Stimulated activated memory B cell treated with anti-CD40 and anti-IgM and Interleukin-4, amounts not matched to agents 10 μg/mL and 1 μg/mL and 100 μg/mL, for 72 hours (primary cell): Measurements from ENCODE around the gene NECAB3.

Experiments
- ATAC-seq: fragments of 150-1000 bp; cut with Tn5 transposase; 2 replicates; pipeline ENCODE4 v1.10.0; 2021
- H3K27ac Mint-ChIP-seq: one replicate; pipeline ENCODE4 v1.8.0; 2022; ENCODE audit warnings: mild to moderate bottlenecking, mixed read lengths
- H3K27me3 Mint-ChIP-seq: one replicate; pipeline ENCODE4 v1.8.0; 2022; ENCODE audit warnings: mixed read lengths
- H3K36me3 Mint-ChIP-seq: one replicate; pipeline ENCODE4 v1.8.0; 2022; ENCODE audit warnings: mixed read lengths
- H3K4me1 Mint-ChIP-seq: one replicate; pipeline ENCODE4 v1.8.0; 2022; ENCODE audit warnings: mixed read lengths
- H3K4me3 Mint-ChIP-seq: one replicate; pipeline ENCODE4 v1.8.0; 2022; ENCODE audit warnings: mild to moderate bottlenecking, moderate library complexity, mixed read lengths
- H3K9me3 Mint-ChIP-seq: one replicate; pipeline ENCODE4 v1.8.0; 2022; ENCODE audit warnings: mixed read lengths

Gene NECAB3

DNA sequence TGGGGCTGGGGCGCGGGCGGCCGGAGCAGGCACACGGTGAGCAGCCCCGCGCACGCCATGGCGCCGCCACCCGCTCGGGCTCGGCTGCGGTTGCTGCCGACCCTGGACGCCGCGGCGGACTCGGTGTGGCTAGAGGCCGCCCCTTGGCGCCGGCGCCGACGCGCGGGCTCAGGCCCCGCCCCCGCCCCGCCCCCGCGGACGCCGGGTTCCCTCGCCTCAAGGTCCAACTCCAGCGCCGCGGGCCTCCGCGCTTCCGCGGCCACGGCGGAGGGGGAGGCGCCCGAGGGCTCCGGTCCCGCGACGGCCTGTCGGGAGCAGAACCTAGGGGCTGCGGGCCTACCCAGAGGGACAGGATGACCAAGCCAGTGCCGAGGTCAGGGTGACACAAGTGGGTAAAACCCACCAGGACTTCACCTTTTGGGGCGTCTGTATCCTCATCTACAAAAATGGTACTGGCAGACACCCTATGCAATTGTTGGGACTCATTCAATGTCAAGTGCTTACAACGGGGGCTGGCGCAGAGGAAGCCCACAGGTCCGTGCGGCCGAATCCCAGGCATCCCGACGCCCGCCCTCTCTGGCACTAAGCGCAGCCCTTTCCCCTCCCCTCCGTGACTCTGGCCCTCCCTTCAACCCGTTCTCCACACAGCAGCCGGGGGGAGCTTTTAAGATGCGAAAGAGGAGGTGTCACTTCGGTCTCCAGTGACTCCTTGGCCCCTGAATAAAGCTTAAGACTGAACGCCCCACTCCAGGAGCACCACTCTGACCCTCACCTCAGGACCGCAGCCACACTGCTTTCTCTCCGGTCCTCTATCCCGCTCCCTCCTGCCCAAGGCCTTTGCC is at the start of gene NECAB3:
TSS of gene NECAB3 (minus strand) at position 135 of the 842 bp plus-strand sequence. CDS start at position 59, 76 bp downstream.
- Mint-ChIP-seq H3K4me3 (peak within 1 kb of the TSS; percentile 87), H3K9me3 (no peaks in the 10 kb centered on the region), H3K27ac (peak within 1 kb of the TSS; percentile 81), H3K4me1 (peaks cover 33% of the 10 kb centered on the region), H3K36me3 (no peaks in the 10 kb centered on the region), H3K27me3 (no peaks in the 10 kb centered on the region)
- peak; percentile 86 for ATAC-seq

DNA sequence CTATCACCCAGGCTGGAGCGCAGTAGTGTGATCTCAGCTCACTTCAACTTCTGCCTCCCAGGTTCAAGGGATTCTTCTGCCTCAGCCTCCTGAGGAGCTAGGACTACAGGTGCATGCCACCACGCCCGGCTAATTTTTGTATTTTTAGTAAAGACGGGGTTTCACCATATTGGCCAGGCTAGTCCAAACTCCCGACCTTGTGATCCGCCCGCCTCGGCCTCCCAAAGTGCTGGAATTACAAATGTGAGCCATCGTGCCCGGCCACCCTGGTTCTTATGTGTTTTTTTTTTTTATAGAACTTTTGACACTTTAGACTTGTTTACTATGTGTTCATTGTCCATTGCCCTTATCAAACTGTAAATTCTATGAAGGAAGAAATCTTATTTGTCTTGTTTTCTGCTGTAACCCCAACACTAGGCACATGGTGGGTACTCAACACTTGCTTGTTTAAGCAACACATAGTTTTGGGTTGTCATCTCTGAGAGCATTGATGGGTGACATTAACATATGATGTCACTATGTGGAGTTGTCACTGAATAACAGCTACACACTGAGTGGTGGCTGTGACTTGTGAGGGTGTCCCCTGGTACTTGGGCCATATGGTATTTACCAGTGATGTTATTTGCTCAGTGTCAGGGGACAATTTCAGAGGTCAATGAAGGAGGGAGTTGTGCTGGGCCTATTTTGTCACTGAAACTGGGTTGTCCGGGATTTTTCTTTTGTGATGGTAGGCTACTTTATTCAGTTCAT is 47.3 kb upstream of the NECAB3 start:
- H3K27me3 Mint-ChIP-seq = no peaks in the 10 kb centered on the region
- H3K4me3 Mint-ChIP-seq = peak overlapping the region; percentile 86
- no peak for ATAC-seq
- H3K4me1 Mint-ChIP-seq = peaks cover 22% of the 10 kb centered on the region
- peak overlapping the region; percentile 64 for H3K27ac Mint-ChIP-seq
- peaks cover 2% of the 10 kb centered on the region for H3K9me3 Mint-ChIP-seq
- no peaks in the 10 kb centered on the region for H3K36me3 Mint-ChIP-seq

DNA sequence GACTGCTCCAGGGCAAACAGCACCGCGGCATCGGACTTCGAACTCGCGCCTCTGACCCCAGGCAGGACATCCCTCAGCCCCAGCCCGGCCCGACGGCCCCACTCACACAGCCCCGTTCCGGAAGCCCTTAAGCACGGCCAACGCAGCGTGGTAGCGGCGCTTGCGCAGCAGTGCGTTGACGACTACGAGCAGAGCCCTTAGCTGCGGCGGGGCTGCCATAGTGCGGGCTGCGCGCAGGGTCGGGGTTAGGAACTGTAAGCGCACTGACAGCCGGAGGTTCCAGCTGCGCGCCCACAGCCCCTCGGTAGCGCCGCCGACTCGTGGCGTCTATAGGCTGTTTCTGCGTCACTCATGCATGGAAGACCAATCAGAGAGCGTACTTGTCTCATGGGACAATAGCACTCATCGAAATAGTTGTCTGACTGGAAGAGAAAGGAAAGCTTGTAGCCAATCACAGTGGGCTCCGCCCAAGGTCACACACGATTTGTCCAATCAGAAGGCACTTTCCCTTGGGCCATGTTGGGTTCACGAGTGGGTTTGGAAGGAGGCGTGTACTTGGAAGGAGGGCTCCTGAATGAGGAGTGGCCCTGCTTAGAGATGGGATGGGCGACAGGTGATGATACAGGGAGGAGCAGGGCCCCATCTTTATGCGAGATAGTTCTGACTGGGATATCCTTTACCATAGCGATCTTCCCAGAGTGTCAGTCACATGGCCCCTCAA is 45.9 kb upstream of the NECAB3 start, which contains the start of gene PXMP4:
TSS of gene PXMP4 (minus strand) at position 322 of the 721 bp plus-strand sequence. CDS start at position 219, 103 bp downstream.
- Mint-ChIP-seq H3K36me3 (peaks cover 6% of the 10 kb centered on the region), H3K9me3 (peaks cover 2% of the 10 kb centered on the region), H3K27ac (peak within 1 kb of the TSS; percentile 64), H3K4me1 (peaks cover 22% of the 10 kb centered on the region), H3K27me3 (no peaks in the 10 kb centered on the region), H3K4me3 (peak within 1 kb of the TSS; percentile 86)
- peak; percentile 99 for ATAC-seq

DNA sequence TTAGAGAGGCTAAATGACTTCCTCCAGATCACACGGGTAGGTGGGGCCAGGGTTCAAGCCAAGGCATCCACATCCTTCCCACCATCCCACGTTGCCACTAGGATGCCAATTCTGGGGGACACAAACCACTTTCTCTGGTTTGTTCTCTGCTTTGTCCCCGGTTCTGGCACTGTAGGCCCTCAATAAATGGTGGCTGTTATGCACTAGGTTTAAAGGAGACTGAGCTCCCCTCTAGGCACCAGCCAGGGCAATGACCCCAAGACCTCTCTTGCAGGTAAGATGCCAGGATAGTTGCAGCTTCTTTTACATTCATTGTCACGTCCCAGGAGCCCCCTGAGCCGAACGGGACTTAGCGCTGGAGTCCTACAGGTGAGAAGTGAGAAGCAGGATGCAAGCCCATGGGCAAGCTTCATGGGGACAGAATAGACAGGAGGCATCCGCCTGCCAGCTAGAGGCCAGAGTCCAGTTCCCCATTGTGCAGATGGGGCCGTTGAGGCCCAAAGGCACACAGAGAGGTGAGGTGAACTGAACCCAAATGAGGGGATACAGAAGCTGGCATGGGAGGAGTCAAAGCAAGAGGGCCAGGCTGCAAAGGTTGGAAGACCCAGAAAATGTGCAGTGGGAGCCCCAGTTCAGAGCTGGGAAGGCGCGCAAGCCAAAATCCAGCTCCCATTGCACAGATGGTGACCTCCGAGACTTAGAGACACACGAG is 45.2 kb upstream of the NECAB3 start:
- Mint-ChIP-seq H3K27ac (peak overlapping the region; percentile 64), H3K27me3 (no peaks in the 10 kb centered on the region), H3K4me3 (peak overlapping the region; percentile 86), H3K4me1 (peaks cover 22% of the 10 kb centered on the region), H3K36me3 (peaks cover 6% of the 10 kb centered on the region), H3K9me3 (peaks cover 2% of the 10 kb centered on the region)
- peak; percentile 2 for ATAC-seq

- Mint-ChIP-seq H3K4me3 (no peak overlapping the region), H3K27me3 (no peaks in the 10 kb centered on the region), H3K9me3 (peaks cover 2% of the 10 kb centered on the region), H3K27ac (no peak overlapping the region), H3K4me1 (peaks cover 22% of the 10 kb centered on the region), H3K36me3 (peaks cover 31% of the 10 kb centered on the region)
- ATAC-seq = no peak
These were observed 42.3 kb upstream of the NECAB3 start for GRCh38 chr20:33716498-33716897.

GRCh38 chr20:33713865-33714367 is 39.7 kb upstream of the NECAB3 start:
- peaks cover 22% of the 10 kb centered on the region for H3K4me1 Mint-ChIP-seq
- no peaks in the 10 kb centered on the region for H3K27me3 Mint-ChIP-seq
- H3K27ac Mint-ChIP-seq = no peak overlapping the region
- ATAC-seq = no peak
- H3K4me3 Mint-ChIP-seq = no peak overlapping the region
- peaks cover 49% of the 10 kb centered on the region for H3K36me3 Mint-ChIP-seq
- H3K9me3 Mint-ChIP-seq = peaks cover 3% of the 10 kb centered on the region

GRCh38 chr20:33711446-33711738 is 37.2 kb upstream of the NECAB3 start:
- no peak for ATAC-seq
- Mint-ChIP-seq H3K4me1 (peaks cover 20% of the 10 kb centered on the region), H3K36me3 (peaks cover 56% of the 10 kb centered on the region), H3K4me3 (no peak overlapping the region), H3K9me3 (peaks cover 3% of the 10 kb centered on the region), H3K27ac (no peak overlapping the region), H3K27me3 (no peaks in the 10 kb centered on the region)

GRCh38 chr20:33710681-33711445 is 36.6 kb upstream of the NECAB3 start:
- Mint-ChIP-seq H3K36me3 (peaks cover 50% of the 10 kb centered on the region), H3K4me3 (no peak overlapping the region), H3K27ac (no peak overlapping the region), H3K9me3 (peaks cover 3% of the 10 kb centered on the region), H3K4me1 (peaks cover 20% of the 10 kb centered on the region), H3K27me3 (no peaks in the 10 kb centered on the region)
- ATAC-seq = no peak

DNA sequence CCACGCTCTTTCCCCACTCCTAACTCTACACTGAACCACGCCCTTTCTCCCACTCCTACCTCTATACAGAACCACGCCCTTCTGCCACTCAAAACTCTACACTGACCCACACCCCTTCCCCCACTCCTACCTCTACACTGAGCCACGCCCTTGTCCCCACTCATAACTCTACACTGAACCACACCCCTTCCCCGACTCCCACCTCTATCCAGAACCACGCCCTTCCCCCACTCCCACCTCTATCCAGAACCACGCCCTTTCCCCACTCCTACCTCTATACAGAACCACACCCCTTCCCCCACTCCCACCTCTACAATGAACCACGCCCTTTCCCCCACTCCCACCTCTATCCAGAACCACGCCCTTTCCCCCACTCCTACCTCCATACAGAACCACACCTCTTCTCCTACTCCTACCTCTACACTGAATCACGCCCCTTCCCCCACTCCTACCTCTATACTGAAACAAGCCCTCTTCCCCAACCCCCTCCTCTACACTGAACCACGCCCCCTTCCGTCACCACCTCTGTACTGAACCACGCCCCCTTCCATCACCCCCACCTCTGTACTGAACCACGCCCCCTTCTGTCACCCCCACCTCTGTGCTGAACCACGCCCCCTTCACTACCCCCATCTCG is 35.8 kb upstream of the NECAB3 start:
- peaks cover 3% of the 10 kb centered on the region for H3K9me3 Mint-ChIP-seq
- H3K4me1 Mint-ChIP-seq = peaks cover 20% of the 10 kb centered on the region
- H3K27me3 Mint-ChIP-seq = no peaks in the 10 kb centered on the region
- H3K27ac Mint-ChIP-seq = peak overlapping the region; percentile 57
- ATAC-seq = no peak
- H3K4me3 Mint-ChIP-seq = no peak overlapping the region
- H3K36me3 Mint-ChIP-seq = peaks cover 50% of the 10 kb centered on the region

DNA sequence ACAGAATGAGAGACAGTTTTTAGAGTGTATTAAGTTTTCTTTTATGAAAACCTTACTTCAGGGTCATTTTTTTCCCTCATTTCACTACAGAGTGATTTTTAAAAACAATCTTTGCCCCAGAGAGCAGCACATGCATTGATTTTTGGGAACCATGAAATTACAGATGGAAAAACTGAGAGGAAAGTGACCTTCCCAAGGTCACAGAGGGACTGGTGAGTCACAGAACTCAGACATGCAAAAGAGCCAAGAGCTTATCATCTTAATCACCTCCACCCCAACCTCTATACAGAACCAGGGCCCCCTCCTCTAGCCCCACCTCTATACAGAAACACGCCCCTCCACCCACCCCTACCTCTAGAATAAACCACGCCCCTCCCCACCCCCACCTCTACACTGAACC is 35.2 kb upstream of the NECAB3 start:
- no peaks in the 10 kb centered on the region for H3K27me3 Mint-ChIP-seq
- peaks cover 50% of the 10 kb centered on the region for H3K36me3 Mint-ChIP-seq
- H3K4me1 Mint-ChIP-seq = peaks cover 20% of the 10 kb centered on the region
- no peak overlapping the region for H3K4me3 Mint-ChIP-seq
- no peak for ATAC-seq
- H3K27ac Mint-ChIP-seq = peak overlapping the region; percentile 57
- H3K9me3 Mint-ChIP-seq = peaks cover 3% of the 10 kb centered on the region

DNA sequence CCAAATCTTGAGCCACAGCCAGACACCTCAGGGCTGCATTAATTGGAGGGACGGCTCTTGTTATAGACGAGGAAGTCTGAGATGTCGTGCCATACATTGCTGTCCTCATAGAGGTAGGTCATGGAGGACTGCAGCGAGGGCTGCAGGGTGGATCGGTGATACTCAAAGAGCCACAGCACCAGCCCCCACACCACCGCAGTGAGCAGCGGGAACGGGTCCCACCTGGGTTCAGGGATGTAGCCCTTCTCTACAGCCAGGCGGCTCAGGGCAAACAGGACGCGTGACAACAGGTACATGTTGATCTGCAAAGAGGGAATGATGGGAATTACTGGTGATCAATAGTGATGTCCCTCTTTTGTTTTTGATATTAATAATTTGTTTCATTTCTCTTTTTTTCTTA is 33.4 kb upstream of the NECAB3 start:
- H3K36me3 Mint-ChIP-seq = peaks cover 35% of the 10 kb centered on the region
- no peak overlapping the region for H3K4me3 Mint-ChIP-seq
- peaks cover 20% of the 10 kb centered on the region for H3K4me1 Mint-ChIP-seq
- no peak for ATAC-seq
- H3K27me3 Mint-ChIP-seq = no peaks in the 10 kb centered on the region
- peaks cover 3% of the 10 kb centered on the region for H3K9me3 Mint-ChIP-seq
- H3K27ac Mint-ChIP-seq = no peak overlapping the region

GRCh38 chr20:33704197-33704924 is 30.1 kb upstream of the NECAB3 start:
- Mint-ChIP-seq H3K4me3 (no peak overlapping the region), H3K9me3 (no peaks in the 10 kb centered on the region), H3K27me3 (no peaks in the 10 kb centered on the region), H3K27ac (no peak overlapping the region), H3K4me1 (peaks cover 2% of the 10 kb centered on the region), H3K36me3 (peaks cover 7% of the 10 kb centered on the region)
- no peak for ATAC-seq

DNA sequence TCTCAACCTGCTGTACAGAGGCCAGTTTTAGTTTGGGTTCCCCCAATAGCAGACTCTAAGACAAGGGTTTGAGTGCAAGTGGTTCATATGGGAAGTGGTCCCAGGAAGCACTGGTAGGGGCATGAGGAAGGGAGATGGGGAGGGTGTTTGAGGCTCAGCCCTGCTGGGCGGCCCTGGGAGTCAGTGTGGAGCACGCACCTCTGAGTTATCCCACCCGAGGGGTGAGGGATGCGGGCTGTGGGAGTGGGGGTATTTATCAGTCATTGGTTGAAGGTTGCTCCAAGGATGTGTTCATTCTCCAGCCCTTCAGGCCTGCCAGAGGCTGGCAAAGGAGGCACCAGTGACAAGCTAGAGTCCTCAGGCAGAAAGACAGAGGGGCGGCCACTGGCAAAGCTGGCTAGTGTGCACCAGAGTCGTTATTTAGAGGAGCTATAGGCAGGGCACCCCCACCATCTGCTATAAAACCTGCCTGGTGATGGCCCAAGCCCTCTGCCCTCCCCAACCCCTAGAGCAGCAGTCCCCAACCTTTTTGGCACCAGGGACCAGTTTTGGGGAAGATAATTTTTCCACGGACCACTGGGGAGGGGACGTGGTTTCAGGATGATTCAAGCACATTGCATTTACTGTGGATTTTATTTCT is 29.4 kb upstream of the NECAB3 start:
- no peaks in the 10 kb centered on the region for H3K4me1 Mint-ChIP-seq
- ATAC-seq = no peak

More for the DNA sequence above, 29.4 kb upstream of the NECAB3 start:
- no peak overlapping the region for H3K27ac Mint-ChIP-seq
- H3K27me3 Mint-ChIP-seq = no peaks in the 10 kb centered on the region
- H3K36me3 Mint-ChIP-seq = peaks cover 7% of the 10 kb centered on the region
- H3K4me3 Mint-ChIP-seq = no peak overlapping the region
- no peaks in the 10 kb centered on the region for H3K9me3 Mint-ChIP-seq
